Mesenteric fat pad (tissue), 1 donor: ENCODE results near the gene CLCN5. TPM values are rescaled to one million over a fixed set of nuclear protein-coding genes. Genes with fewer than 3 reads are reported as not detected.
"Not testable (repeated sequence)": the region's sequence is repeated elsewhere in the genome, so short reads cannot be mapped to it uniquely, and the experiment has no call there.

ENCODE experiments used
- DNase-seq: peaks from one replicate; pipeline ENCODE4 v3.0.0-alpha.2; 2020; ENCODE audit warnings: low spot score
- total RNA-seq: library from RNA; stranded (reverse); fragmentation: NEBNext Ultra II Directional; extraction: Animal tissue kit (Norgen Biotek cat#: 25700); gene quantifications from one replicate; pipeline ENCODE4 v1.2.1, GENCODE V29; 2021
- donor health status: DM: yes; HTN: yes; CAD: no.

CLCN5 gene
- total RNA-seq, 1 donor from 2014 or later, result 9.5 TPM

- no peak for DNase-seq
Observed at GRCh38 chrX:49995107-49995731, 72.8 kb downstream of the CLCN5 start.

- DNase-seq, result no peak
Observed at GRCh38 chrX:49995795-49996455, 73.5 kb downstream of the CLCN5 start.

GRCh38 chrX:49996474-49996873, 74.1 kb downstream of the CLCN5 start:
- DNase-seq, result no peak

GRCh38 chrX:49999087-49999486, 76.7 kb downstream of the CLCN5 start:
- DNase-seq, result no peak

- no peak for DNase-seq
Observed at GRCh38 chrX:50000937-50001542, 78.6 kb downstream of the CLCN5 start.

DNA sequence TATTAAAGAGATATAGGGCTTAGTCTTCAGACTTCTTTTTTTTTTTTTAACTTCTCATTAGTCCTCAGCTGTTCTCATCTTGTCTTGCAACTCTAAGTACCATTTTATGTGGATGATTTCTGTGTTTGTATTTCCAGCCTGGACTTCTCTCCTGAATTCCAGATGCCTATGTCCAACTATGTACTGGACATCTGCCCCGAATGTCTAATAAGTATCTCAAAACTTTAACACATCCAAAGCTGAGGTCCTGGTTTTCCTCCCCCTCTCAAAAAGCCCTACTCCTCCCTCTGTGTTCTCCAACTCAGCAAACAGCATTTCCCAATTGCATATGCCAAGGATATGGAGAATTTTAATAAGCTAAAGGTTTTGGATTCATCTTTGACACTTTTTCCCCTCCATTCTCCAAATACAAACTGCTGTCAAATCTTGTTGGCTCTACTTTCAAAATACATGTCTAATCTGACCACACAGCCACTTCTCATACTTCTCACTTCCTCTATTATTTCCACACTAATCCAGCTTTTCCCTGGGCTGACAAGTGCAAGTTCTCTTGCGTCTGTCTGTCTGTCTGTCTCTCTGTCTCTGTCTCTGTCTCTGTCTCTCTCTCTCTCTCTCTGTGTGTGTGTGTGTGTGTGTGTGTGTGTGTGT, 79.8 kb downstream of the CLCN5 start:
- DNase-seq, result no peak

- no peak for DNase-seq
Observed at GRCh38 chrX:50003467-50003866, 81.1 kb downstream of the CLCN5 start.

- DNase-seq, result no peak
Observed at GRCh38 chrX:50003927-50004326, 81.5 kb downstream of the CLCN5 start.

GRCh38 chrX:50025591-50025990, 103.2 kb downstream of the CLCN5 start:
- not testable (repeated sequence) for DNase-seq

DNA sequence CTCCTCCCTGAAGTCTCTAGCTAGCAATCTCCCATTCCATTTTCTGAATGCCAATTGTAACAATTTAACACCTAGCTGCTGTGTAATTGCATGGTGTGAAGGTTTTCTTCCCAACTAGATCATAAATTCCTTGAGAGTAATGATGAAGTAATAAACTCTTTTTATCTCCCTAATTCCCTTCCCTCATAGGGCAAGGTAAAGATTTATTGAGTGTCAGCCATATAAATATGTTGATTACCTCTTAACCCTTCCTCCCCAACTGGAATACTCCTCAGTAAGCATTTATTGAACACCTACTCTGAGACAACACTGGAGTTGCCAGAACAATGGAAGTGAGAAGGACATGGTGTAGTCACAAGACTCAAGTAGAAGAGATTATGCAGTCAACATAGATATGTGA, 112.7 kb downstream of the CLCN5 start:
- DNase-seq, result no peak

GRCh38 chrX:50036426-50036825, 114.0 kb downstream of the CLCN5 start:
- no peak for DNase-seq

- DNase-seq, result no peak
Observed at GRCh38 chrX:50045823-50046222, 123.4 kb downstream of the CLCN5 start.

DNA sequence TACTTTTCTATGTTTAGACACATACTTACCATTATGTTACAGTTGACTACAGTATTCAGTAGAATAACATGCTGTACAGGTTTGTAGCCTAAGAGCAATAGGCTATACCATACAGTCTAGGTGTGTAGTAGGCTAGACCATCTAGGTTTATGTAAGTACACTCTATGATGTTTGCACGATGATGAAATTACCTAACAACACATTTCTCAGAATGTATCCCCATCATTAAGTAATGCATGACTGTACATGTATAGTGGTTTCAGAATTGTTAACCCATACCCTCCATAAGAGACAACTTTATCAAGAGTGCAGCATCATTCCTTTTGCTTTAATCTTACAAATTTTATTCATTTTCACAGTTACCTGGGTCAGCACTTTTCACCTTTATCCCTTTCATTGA, 126.8 kb downstream of the CLCN5 start:
- DNase-seq, result no peak

DNA sequence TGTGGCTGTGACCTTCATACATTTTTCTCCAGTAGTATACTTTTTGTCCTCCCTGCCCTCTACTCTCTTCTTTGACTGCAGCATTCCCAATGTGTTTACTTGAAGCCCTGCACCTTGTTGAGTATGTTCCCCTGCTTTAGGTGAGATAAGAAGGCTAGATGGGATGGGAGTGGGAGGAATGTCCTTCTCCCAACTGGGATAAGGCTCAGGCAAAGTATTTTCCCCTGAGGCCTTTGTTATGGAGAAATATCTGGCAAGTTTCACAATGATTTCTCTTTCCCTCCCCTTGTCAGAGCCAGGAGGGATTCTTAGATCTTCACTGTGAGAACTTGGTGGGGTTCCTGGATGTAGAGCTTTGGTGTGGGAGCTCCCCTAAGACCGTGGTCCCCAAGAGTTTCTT, 131.8 kb downstream of the CLCN5 start:
- no peak for DNase-seq

GRCh38 chrX:50066318-50066937, 144.0 kb downstream of the CLCN5 start:
- no peak for DNase-seq

DNA sequence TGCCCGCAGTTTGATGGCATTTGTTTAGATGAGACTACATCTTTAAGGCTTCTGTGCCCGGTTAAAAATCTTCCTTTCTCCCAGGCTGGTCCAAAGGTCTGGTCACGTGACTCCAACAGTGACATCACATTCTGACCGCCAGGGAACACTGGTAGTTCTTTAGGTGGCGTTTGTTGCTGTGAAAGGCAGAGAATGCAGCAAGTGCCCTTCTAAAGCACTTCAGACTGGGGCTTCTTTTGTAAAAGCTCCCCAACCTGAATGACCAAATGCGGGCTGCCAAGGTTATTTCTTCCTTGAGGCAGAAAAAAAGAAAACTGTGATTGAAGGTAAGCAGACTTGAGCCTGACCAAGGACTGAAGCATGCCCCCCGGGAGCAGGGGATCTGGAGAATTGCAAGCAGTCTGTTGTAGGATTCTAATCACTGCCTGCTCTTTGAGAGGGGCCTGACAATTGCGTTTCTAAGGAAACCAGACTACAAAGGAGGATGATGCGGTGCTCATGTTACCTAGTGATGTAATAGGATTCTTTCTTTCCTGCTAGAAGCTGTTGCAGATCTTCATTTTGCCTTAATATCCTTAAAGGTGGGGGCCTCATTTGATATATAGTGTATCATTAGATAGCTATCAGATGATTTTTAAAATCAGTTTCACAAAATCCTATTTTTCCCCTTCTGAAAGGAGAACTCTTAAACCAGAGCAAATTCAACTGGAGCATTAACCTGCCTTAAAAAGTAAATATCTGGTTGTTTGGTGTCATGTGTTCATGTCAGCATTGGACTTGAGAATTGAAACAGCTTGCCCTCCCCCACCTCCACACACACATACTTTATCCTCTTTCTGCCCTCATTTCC, 145.3 kb downstream of the CLCN5 start:
- DNase-seq, result no peak

- DNase-seq, result no peak
Observed at GRCh38 chrX:50068285-50068563, 145.8 kb downstream of the CLCN5 start.

GRCh38 chrX:50068893-50069292, 146.5 kb downstream of the CLCN5 start:
- DNase-seq, result no peak

GRCh38 chrX:50071494-50071893, 149.1 kb downstream of the CLCN5 start:
- DNase-seq, result no peak

DNA sequence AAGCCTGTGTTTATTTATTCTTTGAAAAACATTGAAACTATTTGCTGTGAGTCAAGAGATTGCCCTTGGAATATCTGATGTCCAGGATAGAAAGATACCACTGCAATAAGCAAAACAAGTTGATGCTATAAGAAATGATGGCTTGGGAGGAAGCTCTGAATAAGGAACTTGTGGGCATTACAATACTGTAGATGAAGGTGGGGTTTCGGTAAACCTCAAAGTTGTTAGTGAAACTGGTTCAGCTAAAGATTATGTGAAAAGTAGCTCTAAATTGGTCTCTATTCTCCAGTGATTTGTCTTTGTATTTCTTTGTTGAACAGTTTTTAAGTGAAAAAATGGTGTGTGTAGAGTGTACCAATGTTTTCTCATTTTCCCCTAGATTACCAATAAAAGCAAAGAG, 149.7 kb downstream of the CLCN5 start:
- no peak for DNase-seq

DNA sequence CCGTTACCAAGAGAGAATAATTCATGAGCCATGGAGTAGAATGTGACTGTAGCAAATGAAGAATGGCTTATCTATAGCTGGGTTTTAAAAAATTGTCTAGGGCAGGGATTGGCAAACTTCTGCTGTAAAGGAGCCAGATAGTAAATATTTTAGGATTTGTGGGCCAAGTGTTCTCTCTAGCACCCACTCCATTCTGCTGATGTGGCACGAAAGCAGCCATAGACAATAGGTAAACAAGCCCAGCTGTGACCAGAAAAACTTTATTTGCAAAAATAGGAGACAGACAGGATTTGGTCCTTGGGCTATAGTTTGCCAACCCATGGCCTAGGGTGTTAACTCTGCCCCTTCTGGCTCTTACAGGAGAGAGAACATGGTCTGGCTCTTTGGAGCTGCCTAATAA, 151.2 kb downstream of the CLCN5 start:
- no peak for DNase-seq
